ENCODE measurements around the gene NXPE1.

DNA sequence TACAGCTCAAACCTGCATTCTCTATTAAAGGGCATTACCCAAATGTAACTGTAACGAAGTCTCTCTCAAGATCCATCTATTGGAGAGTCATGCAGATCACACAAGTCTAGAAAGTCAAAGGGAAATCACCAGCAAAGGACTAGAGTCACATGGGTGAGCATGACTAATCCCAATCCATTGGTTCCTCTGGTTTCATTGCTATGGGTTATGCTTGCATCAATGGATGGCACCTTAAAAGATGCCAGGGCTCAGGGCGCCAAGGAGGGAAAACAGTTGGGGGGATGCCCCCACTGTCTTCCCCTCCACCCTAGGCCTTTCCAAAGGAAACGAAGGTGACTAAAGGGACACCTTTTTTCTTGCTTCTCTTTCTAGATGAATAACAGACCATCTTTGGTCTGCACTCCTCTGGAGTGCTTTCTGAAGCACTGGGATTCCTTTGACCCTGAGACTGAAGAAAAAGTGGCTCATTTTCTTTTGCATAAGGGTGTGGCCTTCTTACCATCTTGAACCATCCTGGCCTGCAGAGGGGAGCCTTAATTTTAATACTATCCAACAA, 27.8 kb upstream of the NXPE1 start:
- TF ChIP-seq, protein P1, sequence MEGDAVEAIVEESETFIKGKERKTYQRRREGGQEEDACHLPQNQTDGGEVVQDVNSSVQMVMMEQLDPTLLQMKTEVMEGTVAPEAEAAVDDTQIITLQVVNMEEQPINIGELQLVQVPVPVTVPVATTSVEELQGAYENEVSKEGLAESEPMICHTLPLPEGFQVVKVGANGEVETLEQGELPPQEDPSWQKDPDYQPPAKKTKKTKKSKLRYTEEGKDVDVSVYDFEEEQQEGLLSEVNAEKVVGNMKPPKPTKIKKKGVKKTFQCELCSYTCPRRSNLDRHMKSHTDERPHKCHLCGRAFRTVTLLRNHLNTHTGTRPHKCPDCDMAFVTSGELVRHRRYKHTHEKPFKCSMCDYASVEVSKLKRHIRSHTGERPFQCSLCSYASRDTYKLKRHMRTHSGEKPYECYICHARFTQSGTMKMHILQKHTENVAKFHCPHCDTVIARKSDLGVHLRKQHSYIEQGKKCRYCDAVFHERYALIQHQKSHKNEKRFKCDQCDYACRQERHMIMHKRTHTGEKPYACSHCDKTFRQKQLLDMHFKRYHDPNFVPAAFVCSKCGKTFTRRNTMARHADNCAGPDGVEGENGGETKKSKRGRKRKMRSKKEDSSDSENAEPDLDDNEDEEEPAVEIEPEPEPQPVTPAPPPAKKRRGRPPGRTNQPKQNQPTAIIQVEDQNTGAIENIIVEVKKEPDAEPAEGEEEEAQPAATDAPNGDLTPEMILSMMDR (IDR thresholded peaks at IDR 0.05; ENCODE audit: insufficient read depth, low read length): no peak
- TF ChIP-seq GABPA (IDR thresholded peaks at IDR 0.05; ENCODE audit: low read depth): no peak
- TF ChIP-seq POLR2AphosphoS5 (IDR thresholded peaks at IDR 0.05; ENCODE audit: low read depth): no peak
- no peak for TF ChIP-seq SPI1 (IDR thresholded peaks at IDR 0.05; ENCODE audit: borderline replicate concordance, low read depth)
- TF ChIP-seq REST (IDR thresholded peaks at IDR 0.05; ENCODE audit: insufficient replicate concordance, low read depth): no peak

All from HL-60 (cell line).